Keratinocyte (primary cell): ENCODE data around the gene DAO. TPM values are rescaled to one million over a fixed set of nuclear protein-coding genes. Genes with fewer than 3 reads are reported as not detected.

Experiments used
- DNase-seq: peaks from one replicate; pipeline ENCODE4 v3.0.0-alpha.2; 2011; ENCODE audit warnings: low read depth, missing footprints, low spot score
- FAIRE-seq: peaks from 2 replicates; lab custom pipeline; 2011; peaks lifted over from hg19 to GRCh38; lab: Jason Lieb, UNC
- H2AFZ ChIP-seq: 2 replicates; pipeline ENCODE4 v1.6.0; 2012; ENCODE audit warnings: low read length, control low read depth, inconsistent platforms; ENCODE audit not compliant: control insufficient read depth
- H3K27ac ChIP-seq: 2 replicates; pipeline ENCODE4 v1.5.1; 2011; ENCODE audit warnings: low read length; ENCODE audit not compliant: control insufficient read depth, insufficient read depth
- H3K27me3 ChIP-seq: 3 replicates; pipeline ENCODE4 v1.6.0; 2011; ENCODE audit warnings: low read length; ENCODE audit not compliant: control insufficient read depth, insufficient read depth; ENCODE audit errors: extremely low read depth
- H3K36me3 ChIP-seq, 2 experiments: 2 replicates in 1 of 2; 3 replicates in 1 of 2; pipeline ENCODE4 v1.5.1; 2011; ENCODE audit warnings: low read length in 2 of 2, mild to moderate bottlenecking in 1 of 2; ENCODE audit not compliant: control insufficient read depth in 2 of 2, insufficient read depth in 2 of 2; ENCODE audit errors: extremely low read depth in 1 of 2
- H3K4me1 ChIP-seq: 3 replicates; pipeline ENCODE4 v1.5.1; 2011; ENCODE audit warnings: low read length; ENCODE audit not compliant: control insufficient read depth, insufficient read depth; ENCODE audit errors: extremely low read depth
- H3K4me2 ChIP-seq: 3 replicates; pipeline ENCODE4 v1.6.0; 2011; ENCODE audit warnings: low read depth, low read length; ENCODE audit not compliant: control insufficient read depth, insufficient read depth; ENCODE audit errors: extremely low read depth
- H3K4me3 ChIP-seq, 3 experiments: fragments of 200-600 bp in 1 of 3; sonication (generic) in 1 of 3; 2 replicates in 2 of 3; 3 replicates in 1 of 3; pipeline ENCODE4 v1.5.1; 2011 to 2016; ENCODE audit warnings: low read length in 3 of 3, mild to moderate bottlenecking in 3 of 3, control low read depth in 2 of 3, inconsistent platforms in 1 of 3, low read depth in 1 of 3, mixed read lengths in 1 of 3, mixed run types in 1 of 3, moderate library complexity in 1 of 3; ENCODE audit not compliant: control insufficient read depth in 2 of 3, insufficient read depth in 2 of 3; ENCODE audit errors: extremely low read depth in 1 of 3
- H3K79me2 ChIP-seq: 2 replicates; pipeline ENCODE4 v1.6.0; 2012; ENCODE audit warnings: low read length; ENCODE audit not compliant: control insufficient read depth, insufficient read depth
- H3K9ac ChIP-seq: 3 replicates; pipeline ENCODE4 v1.6.0; 2011; ENCODE audit warnings: low read length; ENCODE audit not compliant: control insufficient read depth, insufficient read depth; ENCODE audit errors: extremely low read depth
- H3K9me1 ChIP-seq: 3 replicates; pipeline ENCODE4 v1.6.0; 2011; ENCODE audit warnings: low read length; ENCODE audit not compliant: control insufficient read depth, insufficient read depth; ENCODE audit errors: extremely low read depth
- H3K9me3 ChIP-seq: 2 replicates; pipeline ENCODE4 v1.5.1; 2012; ENCODE audit warnings: low read depth, low read length; ENCODE audit not compliant: control insufficient read depth
- H4K20me1 ChIP-seq: 3 replicates; pipeline ENCODE4 v1.6.0; 2011; ENCODE audit warnings: low read length; ENCODE audit not compliant: control insufficient read depth, insufficient read depth; ENCODE audit errors: extremely low read depth
- EZH2 ChIP-seq: IDR thresholded peaks from one replicate; pipeline ENCODE4 v1.6.1; 2012; ENCODE audit warnings: inconsistent platforms, mild to moderate bottlenecking, low read length, moderate library complexity
- dilution Hi-C: fragments of 300-500 bp; cut with MboI; formaldehyde crosslinking; loops from one replicate; pipeline ENCODE4 v1.7.0; 2020; ENCODE audit warnings: low sequenced_read_pairs; ENCODE audit not compliant: extremely low pct_ligation_motif_present
- polyA plus RNA-seq, 5 experiments: library from polyadenylated mRNA; depleted of rRNA in 3 of 5; stranded (reverse) in 3 of 5; stranded (forward) in 1 of 5; unstranded in 1 of 5; fragments of >200 nt; gene quantifications; 1 replicate in 1 of 5; 2 replicates in 3 of 5; 3 replicates in 1 of 5; pipeline versions ENCODE4 v1.2.1 to v1.2.3, GENCODE V29; 2011 to 2012; ENCODE audit warnings: missing spikeins in 2 of 5, low read depth in 1 of 5, low replicate concordance in 1 of 5
- TF ChIP-seq, protein P1 (sequence below), 3 experiments: IDR thresholded peaks in 1 of 3; conservative IDR thresholded peaks in 1 of 3; optimal IDR thresholded peaks in 1 of 3; 2 replicates in 2 of 3; 3 replicates in 1 of 3; pipeline versions ENCODE3 to v1.5.1; 2011; ENCODE audit warnings: low read length in 3 of 3, mild to moderate bottlenecking in 3 of 3, moderate library complexity in 2 of 3, control low read depth in 1 of 3, inconsistent platforms in 1 of 3; ENCODE audit not compliant: insufficient read depth in 2 of 3; ENCODE audit errors: extremely low read depth in 1 of 3

The DAO gene
- polyA plus RNA-seq, 1 donor (not counting 4 experiments of a cell fraction or from before 2014, with no cell fraction given): not detected

DNA sequence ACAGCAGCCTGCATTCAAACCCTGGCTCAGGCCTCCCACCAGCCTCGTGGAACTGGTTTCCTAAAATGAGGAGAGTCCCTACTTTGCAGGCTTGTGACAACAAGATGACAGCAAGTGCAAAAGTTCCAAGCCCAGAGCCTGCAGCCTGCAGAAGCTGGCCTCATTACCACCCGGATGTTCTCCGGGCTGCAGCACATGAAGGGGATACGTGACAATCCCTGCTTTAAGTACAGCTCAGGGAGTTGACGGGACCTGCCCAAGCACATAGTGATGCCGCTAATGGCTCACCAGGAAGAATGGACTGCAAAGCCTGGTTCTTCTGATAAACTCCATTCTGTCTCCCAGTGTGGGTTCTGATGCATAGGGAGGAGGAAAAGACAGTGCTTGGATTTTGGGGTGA is 37.5 kb upstream of the DAO start:
- dilution Hi-C loops: no loop called here
- no peaks in the 10 kb centered on the region for H4K20me1 ChIP-seq
- FAIRE-seq: peak; percentile 82

DNA sequence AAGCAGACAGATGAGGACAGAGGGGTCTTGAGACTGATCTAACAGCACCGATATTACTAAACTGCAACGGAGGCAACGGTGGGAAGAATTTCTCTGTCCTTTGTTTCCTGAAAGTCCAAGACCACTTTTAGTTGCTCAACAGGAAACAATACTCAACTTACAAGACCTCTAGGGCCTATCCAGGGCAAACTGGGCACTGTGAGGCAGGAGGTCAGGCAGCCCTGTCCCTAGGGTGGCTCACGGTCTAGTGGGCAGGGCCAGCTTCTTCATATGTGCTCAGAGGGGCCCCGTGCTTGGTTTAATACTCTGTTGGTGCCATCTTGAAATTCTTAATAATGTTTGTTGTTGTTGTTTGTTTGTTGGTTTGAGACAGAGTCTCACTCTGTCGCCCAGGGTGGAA is 36.7 kb upstream of the DAO start:
- no peaks in the 10 kb centered on the region for H3K27me3 ChIP-seq
- H4K20me1 ChIP-seq: no peaks in the 10 kb centered on the region
- DNase-seq (no peak), FAIRE-seq (no peak)
- H3K36me3 ChIP-seq: peaks cover 30 to 39% of the 10 kb centered on the region in 2 experiments
- H3K79me2 ChIP-seq: peaks cover 70% of the 10 kb centered on the region
- no peak overlapping the region for H3K4me3 ChIP-seq
- H3K9me1 ChIP-seq: no peaks in the 10 kb centered on the region
- H3K9me3 ChIP-seq: no peaks in the 10 kb centered on the region
- TF ChIP-seq EZH2: no peak
- TF ChIP-seq, protein P1, sequence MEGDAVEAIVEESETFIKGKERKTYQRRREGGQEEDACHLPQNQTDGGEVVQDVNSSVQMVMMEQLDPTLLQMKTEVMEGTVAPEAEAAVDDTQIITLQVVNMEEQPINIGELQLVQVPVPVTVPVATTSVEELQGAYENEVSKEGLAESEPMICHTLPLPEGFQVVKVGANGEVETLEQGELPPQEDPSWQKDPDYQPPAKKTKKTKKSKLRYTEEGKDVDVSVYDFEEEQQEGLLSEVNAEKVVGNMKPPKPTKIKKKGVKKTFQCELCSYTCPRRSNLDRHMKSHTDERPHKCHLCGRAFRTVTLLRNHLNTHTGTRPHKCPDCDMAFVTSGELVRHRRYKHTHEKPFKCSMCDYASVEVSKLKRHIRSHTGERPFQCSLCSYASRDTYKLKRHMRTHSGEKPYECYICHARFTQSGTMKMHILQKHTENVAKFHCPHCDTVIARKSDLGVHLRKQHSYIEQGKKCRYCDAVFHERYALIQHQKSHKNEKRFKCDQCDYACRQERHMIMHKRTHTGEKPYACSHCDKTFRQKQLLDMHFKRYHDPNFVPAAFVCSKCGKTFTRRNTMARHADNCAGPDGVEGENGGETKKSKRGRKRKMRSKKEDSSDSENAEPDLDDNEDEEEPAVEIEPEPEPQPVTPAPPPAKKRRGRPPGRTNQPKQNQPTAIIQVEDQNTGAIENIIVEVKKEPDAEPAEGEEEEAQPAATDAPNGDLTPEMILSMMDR (optimal IDR thresholded peaks at IDR 0.05 in 1 of 3, IDR thresholded peaks at IDR 0.05 in 1 of 3, conservative IDR thresholded peaks at IDR 0.05 in 1 of 3; ENCODE audit: extremely low read depth in 1 of 3, insufficient read depth in 2 of 3, low read length in 3 of 3): no peak
- peak overlapping the region; percentile 36 for H3K27ac ChIP-seq
- H2AFZ ChIP-seq: no peak overlapping the region
- dilution Hi-C loops: no loop called here
- H3K4me2 ChIP-seq: no peak overlapping the region
- H3K9ac ChIP-seq: no peak overlapping the region
- peaks cover 34% of the 10 kb centered on the region for H3K4me1 ChIP-seq

More for the DNA sequence above, 37.5 kb upstream of the DAO start:
- Histone ChIP-seq H3K9me1 (no peaks in the 10 kb centered on the region), H3K36me3 (peaks cover 25 to 32% of the 10 kb centered on the region in 2 experiments), H3K9ac (no peak overlapping the region), H3K27me3 (no peaks in the 10 kb centered on the region), H3K9me3 (no peaks in the 10 kb centered on the region), H3K27ac (peak overlapping the region; percentile 36), H2AFZ (no peak overlapping the region), H3K4me3 (no peak overlapping the region), H3K79me2 (peaks cover 65% of the 10 kb centered on the region), H3K4me2 (peak overlapping the region; percentile 54), H3K4me1 (peaks cover 42% of the 10 kb centered on the region)
- no peak for DNase-seq
- TF ChIP-seq EZH2: no peak
- TF ChIP-seq, protein P1 (optimal IDR thresholded peaks at IDR 0.05 in 1 of 3, IDR thresholded peaks at IDR 0.05 in 1 of 3, conservative IDR thresholded peaks at IDR 0.05 in 1 of 3; ENCODE audit: extremely low read depth in 1 of 3, insufficient read depth in 2 of 3, low read length in 3 of 3): no peak
